HG02798 (cell line): ENCODE data around the gene HMSD.

Experiments used
- ATAC-seq: cut with Tn5 transposase; IDR thresholded peaks from one replicate; pipeline ENCODE4 v1.9.1; 2021; ENCODE audit warnings: mild to moderate bottlenecking; ENCODE audit not compliant: unreplicated experiment, poor library complexity

The HMSD gene

DNA sequence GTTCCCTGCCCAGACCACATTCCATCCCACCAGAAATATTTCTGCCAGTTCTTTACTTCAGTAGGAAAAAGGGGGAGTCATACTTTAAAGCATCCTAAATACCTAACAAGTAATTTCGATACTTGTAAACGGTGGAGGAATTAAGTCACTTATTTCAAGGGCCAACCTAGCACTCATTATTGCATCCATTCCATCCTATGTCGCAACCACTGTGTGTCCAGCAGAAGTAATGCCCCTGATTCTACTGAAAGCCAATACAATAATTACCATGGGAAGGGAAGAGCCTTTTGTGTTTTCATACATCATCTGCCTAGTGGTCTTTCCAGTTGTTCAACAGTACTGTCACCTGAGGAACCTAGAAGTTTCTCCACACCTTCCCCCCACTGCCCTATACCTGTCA is 33.3 kb downstream of the HMSD start:
- ATAC-seq: no peak

DNA sequence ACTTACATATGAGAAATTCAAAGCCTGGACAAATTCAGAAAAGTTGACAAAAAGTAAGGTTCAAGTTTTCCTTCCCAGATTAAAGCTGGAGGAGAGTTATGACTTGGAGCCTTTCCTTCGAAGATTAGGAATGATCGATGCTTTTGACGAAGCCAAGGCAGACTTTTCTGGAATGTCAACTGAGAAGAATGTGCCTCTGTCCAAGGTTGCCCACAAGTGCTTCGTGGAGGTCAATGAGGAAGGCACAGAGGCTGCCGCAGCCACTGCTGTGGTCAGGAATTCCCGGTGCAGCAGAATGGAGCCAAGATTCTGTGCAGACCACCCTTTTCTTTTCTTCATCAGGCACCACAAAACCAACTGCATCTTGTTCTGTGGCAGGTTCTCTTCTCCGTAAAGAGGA is 37.8 kb downstream of the HMSD start:
- ATAC-seq: no peak

DNA sequence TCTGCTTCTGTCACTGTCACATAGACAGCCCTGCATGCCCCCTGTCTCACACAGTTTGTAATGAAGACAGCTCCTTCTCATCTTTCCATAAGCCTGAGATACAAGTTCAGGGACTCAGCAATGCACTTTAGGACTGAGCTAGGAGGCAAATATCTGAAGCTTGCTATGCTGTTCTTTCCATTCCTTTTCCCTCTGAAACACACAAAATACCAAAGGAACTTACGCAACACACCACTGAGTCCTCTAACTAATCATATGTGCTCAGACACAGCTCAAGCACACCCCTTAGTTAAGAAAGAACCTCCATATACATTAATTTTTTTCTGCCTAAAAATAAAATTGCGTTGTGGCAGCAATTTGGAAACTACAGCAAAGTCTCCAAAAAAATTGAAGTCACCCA is 38.6 kb downstream of the HMSD start:
- ATAC-seq: no peak

DNA sequence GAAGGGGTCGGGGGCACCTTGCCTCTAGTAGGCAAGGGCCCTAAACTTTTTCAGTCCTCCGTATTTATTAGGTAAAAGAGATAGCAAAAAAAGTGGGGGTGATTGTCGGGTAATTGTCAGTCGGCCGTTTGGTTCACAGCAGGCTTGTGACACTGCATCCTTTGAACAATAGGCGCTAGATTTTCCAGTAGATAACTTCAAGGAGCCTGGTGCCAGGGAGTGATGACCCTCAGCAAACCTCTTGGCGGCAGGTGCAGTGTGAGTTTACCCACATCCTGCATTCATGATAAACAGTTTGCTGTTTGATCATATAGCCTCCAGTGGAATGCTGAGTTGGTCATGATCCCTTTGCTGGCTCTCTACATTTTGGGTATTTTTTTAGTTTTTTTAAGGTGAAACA is 43.6 kb downstream of the HMSD start:
- no peak for ATAC-seq

DNA sequence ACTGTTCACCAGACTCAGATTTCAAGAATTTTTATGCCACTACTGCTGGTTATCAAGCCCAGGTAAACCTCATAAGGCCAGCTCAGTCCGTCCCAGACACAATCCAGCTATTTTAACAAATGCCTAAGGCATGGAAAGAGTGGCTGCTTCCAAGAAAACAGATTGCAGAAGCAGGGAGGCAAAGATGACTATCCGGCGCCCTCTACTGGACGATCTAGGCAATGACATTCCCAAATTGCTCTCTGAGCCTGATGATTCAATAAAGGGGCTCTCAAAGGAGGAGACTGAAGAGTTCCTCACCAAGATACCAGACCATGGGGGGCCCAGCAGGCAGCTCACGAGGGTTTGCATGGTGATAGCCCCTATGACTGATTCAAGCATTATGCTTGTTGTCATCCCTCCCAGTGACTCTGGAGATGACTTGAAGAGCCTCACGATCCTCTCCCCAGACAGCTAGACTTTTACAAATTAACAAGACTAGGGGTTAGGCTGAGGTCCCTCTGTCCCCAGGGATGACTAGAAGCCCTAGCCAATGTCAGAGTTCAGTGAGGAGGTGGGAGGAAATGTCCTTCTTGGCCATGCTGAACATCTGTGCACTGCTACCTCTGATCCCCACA is 45.8 kb downstream of the HMSD start:
- peak; percentile 45 for ATAC-seq

DNA sequence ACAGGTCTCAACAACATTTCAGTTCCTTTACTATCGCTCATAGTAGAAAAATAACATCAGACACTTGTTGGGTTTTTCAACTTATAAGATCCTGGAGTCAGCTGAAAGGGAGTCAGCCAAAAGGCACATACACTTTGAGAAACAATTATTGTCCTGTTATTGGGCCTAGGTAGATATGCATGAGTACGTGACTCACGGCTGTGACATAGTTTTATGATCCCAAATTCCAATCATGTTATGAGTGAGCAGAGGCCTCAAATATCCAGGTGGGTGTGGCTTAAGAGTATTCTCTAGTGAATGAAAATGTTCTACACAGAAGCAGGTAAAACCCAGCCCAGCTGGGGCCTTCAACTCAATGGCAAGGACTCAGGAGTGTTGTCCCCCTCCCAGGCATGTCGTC is 47.9 kb downstream of the HMSD start:
- ATAC-seq: no peak

DNA sequence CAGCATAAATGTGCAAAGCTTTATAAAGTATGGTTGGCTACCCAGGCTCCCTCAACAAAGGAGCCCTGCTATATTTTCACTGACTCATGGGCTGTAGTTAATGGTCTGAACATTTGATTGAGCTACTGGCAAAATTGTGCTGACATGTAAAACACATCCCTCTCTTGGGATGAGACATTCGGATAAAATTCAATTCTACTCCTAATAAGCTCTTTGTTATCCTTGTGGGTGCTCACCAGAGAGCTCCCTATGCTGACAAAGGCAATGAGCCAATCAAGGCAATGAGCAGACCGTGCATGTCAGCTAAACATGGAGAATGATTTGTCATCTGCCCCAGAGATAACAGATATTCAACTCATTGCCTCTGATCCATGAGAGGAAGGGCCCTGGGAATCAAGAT is 48.5 kb downstream of the HMSD start:
- ATAC-seq: no peak

DNA sequence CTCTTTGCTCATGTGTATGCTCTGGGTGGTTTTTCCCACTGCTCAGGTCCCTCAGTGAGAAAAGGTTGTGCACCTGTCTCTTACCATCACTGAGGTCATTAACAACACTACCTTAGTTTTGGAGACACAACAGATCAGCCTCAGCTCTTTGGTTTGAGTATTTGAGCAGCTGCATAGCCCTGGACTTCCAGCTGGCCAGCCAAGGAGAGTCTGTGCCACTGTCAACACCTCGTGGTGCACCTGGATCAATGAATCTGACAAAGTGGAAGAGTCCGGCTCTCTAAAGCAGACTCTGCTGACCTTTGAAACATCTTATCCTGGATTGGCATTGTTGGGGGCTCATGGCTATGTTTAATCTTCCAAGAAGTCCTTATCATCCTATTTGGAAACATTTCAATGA is 50.8 kb downstream of the HMSD start:
- ATAC-seq: no peak

DNA sequence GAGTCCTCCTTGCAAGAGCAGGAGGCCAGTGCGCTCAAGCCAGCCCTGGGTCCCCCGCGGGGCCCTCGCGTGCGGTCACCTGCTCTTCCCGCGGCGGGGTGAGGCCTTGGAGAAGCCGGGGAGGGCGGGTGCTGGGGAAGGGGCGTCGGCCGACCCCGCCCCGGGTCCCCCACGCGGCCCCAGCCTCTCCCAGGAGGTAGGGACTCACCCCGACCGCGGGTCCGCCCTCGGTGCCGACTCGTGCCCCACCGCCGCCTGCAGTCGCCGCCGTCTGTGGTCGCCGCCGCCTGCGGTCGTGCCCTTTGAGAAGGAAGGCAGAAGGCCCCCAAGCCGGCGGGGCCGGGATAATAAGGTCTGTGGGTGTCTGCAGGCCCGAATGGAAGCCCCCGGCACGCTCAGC is 53.5 kb downstream of the HMSD start:
- ATAC-seq: no peak

DNA sequence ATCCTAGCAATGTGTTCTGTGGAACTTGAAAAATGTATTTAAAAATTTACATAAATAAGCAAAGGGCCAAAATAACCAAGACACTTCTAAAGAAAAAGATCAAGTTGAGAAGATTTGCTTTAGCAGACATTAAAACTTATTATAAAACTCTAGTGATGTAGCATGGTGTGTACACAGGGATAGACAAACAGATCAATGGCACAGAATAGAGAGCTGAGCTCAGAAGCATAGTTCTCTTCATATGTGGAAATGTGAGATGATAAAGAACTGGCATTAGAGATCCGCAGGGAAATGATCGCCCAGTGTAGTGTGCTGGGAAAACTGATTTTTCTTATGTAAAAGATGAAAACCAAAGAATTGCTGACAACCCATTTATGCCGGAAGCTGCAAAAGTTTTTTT is 60.2 kb downstream of the HMSD start:
- ATAC-seq: no peak
